Heart right ventricle (tissue), 16 donors: ENCODE data around the gene CCNC. TPM values are rescaled to one million over a fixed set of nuclear protein-coding genes. Genes with fewer than 3 reads are reported as not detected.

Experiments used
- ATAC-seq, 8 donors: fragments of 200-7000 bp; cut with Tn5 transposase; one replicate each; pipeline ENCODE4 v1.9.1; 2020; ENCODE audit warnings: mild to moderate bottlenecking in 8 of 8, moderate library complexity in 8 of 8, moderate number of reproducible peaks in 1 of 8
- DNase-seq, 2 donors: peaks; one replicate each; pipeline ENCODE4 v3.0.0-alpha.2; 2020
- H3K27ac ChIP-seq, 10 donors: fragments of 200-600 bp; sonication (generic) in 2 of 10; one replicate each; pipeline versions ENCODE4 v1.5.0 to v1.8.0; 2020 to 2022; ENCODE audit warnings: mild to moderate bottlenecking in 3 of 10
- H3K27me3 ChIP-seq, 7 donors: fragments of 200-600 bp; one replicate each; pipeline ENCODE4 v1.8.0; 2021 to 2022; ENCODE audit warnings: mild to moderate bottlenecking in 2 of 7
- H3K36me3 ChIP-seq, 9 donors: fragments of 200-600 bp; sonication (generic) in 1 of 9; one replicate each; pipeline versions ENCODE4 v1.5.0 to v1.8.0; 2020 to 2022; ENCODE audit warnings: mild to moderate bottlenecking in 2 of 9
- H3K4me1 ChIP-seq, 9 donors: fragments of 200-600 bp; sonication (generic) in 1 of 9; one replicate each; pipeline versions ENCODE4 v1.5.0 to v1.8.0; 2020 to 2022; ENCODE audit warnings: mild to moderate bottlenecking in 4 of 9
- H3K4me3 ChIP-seq, 10 donors: fragments of 200-600 bp; sonication (generic) in 2 of 10; one replicate each; pipeline versions ENCODE4 v1.5.0 to v1.8.0; 2020 to 2022; ENCODE audit warnings: mild to moderate bottlenecking in 7 of 10, moderate library complexity in 2 of 10
- H3K9me3 ChIP-seq, 11 donors: fragments of 200-600 bp in 10 of 11; sonication (generic) in 2 of 11; one replicate each; pipeline versions ENCODE4 v1.5.0 to v1.8.0; 2013 to 2022; ENCODE audit warnings: mild to moderate bottlenecking in 2 of 11, control low read depth in 1 of 11, moderate library complexity in 1 of 11
- CTCF ChIP-seq, 9 donors: fragments of 200-600 bp; sonication (generic) in 2 of 9; IDR thresholded peaks; one replicate each; pipeline versions ENCODE4 v1.5.0 to v1.8.0; 2021 to 2022; ENCODE audit warnings: antibody characterized with exemption in 9 of 9, mild to moderate bottlenecking in 5 of 9, moderate library complexity in 1 of 9
- WGBS, 2 donors: extraction: QIAGEN DNeasy Blood & Tissue Kit; methylation state at CpG; one replicate each; pipeline ENCODE4 v1.1.7; 2013; ENCODE audit warnings: inconsistent platforms in 1 of 2; 5-methylcytosine and 5-hydroxymethylcytosine counted together
- intact Hi-C, 10 donors: fragments of 100-400 bp; cut with DNase I; formaldehyde crosslinking; loops; one replicate each; pipeline versions ENCODE4 v1.11.1 to v1.14.2; 2022
- polyA plus RNA-seq, 2 donors: library from polyadenylated mRNA; stranded (reverse); fragments of 200-250 nt; gene quantifications; one replicate each; pipeline ENCODE4 v1.2.3, GENCODE V29; 2013
- total RNA-seq, 10 donors: library from RNA; stranded (reverse); fragmentation: NEBNext Ultra II Directional in 3 of 10; extraction: Animal tissue kit (Norgen Biotek cat#: 25700) in 3 of 10; gene quantifications; one replicate each; pipeline versions ENCODE4 v1.2.1 to v1.2.4, GENCODE V29; 2021 to 2023
- donor health status: Arrhythmogenic right ventricular cardiomyopathy.
- donor health status: ischemic (EF 13 %, LVEDD 7.1; RV severe dilation, severe dysfunction).
- donor health status: healthy with polysubstance abuse.
- donor health status: DM: no; HTN: yes; CAD: no.
- donor health status: DM: no; HTN: no; CAD: no.
- donor health status: ischemic (EF 25% LVEDD 6.9; RV normal size, moderate dysfunction).
- donor health status: ischemic (EF 25% LVEDD 5.7; RV mildly dilated, moderate dysfunction).
- donor health status: healthy.
- donor health status: DM: yes; HTN: yes; CAD: no.
- donor health status: Ischemic cardiomyopathy.
- donor health status: ischemic (EF 35%, LVEDD 5.7; RV mildly dilated, moderate dysfunction).
- donor health status: nonischemic (EF 11% LVEDD 7.7; RV severe dilation, severe dysfunction).
- donor health status: DM: yes; HTN: yes; CAD: no.
- donor health status: PGD.
- donor health status: ischemic (EF 29% LVEDD 5.4; RV normal size, mild dysfunction).
- donor health status: nonischemic (EF 23%, LVEDD 6.1; RV moderate dilation, normal function).

The CCNC gene
- total and polyA plus RNA-seq, 12 donors: 14.2 to 26.6 (median 18.6) TPM

DNA sequence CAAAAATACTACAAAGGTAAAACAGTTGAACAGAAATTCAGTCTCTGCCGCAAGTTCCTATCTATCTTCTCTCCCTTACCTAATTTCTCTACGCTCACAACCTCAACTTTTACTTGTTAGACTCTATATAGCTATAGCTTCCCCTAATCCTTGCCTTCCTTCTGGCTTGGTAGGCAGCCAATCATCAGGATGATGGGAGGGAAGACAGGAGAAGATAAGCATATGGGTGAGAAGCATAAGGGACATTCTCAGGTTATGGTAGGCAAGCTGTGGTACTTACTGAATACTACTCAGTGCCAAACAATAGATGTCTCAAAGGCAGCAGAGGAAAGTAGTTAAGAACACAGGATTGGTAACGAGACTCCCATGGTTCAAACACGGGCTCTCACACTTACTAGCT lies 7.8 kb downstream of the CCNC start:
- no peak for DNase-seq
- Histone ChIP-seq H3K27ac (no peak overlapping the region), H3K36me3 (peaks cover 0 to 60% (median 18%) of the 10 kb centered on the region in 9 donors), H3K4me3 (no peak overlapping the region), H3K9me3 (no peaks in the 10 kb centered on the region), H3K4me1 (peaks cover 0 to 24% (median 14%) of the 10 kb centered on the region in 9 donors), H3K27me3 (no peaks in the 10 kb centered on the region)
- no peak for ATAC-seq
- intact Hi-C loops: loop anchor here in 1 of 10 donors (10.0 kb wide), 1 partner anchor 136 kb away; the partner anchor contains the start of gene PNISR
- WGBS, 2 donors: 98 to 99% methylated on average over 4 of the region's 4 CpGs
- TF ChIP-seq CTCF (IDR thresholded peaks at IDR 0.05): no peak

DNA sequence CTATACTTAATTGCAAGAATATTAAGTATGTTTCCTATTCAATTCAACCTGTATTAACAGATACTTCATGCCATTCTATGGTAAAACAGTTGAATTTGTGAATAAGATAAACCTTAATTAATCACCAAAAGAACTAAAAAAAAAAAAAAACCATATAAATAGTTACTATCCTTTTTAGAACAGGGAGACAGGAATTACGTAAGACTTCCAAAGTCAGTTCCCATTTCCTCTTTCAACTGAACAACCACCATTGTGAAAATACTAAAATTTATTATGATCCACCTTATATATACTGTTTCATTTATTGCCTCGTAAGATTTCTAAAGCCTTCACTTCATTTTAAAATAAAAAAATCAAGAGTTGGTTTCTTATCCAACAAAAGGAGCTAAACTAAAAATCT lies 9.4 kb downstream of the CCNC start:
- ATAC-seq: no peak
- H3K9me3 ChIP-seq: peaks cover 0 to 12% (median 0%) of the 10 kb centered on the region in 11 donors
- intact Hi-C loops: no loop called here
- no peak for TF ChIP-seq CTCF (IDR thresholded peaks at IDR 0.05)
- 83 to 85% methylated on average over 2 of the region's 2 CpGs for WGBS, 2 donors
- peaks cover 0 to 76% (median 31%) of the 10 kb centered on the region in 9 donors for H3K36me3 ChIP-seq
- H3K4me1 ChIP-seq: peaks cover 0 to 22% (median 12%) of the 10 kb centered on the region in 9 donors
- DNase-seq: no peak
- H3K27ac ChIP-seq: no peak overlapping the region
- no peaks in the 10 kb centered on the region for H3K27me3 ChIP-seq
- H3K4me3 ChIP-seq: no peak overlapping the region

- H3K36me3 ChIP-seq: peaks cover 0 to 98% (median 30%) of the 10 kb centered on the region in 9 donors
- no peak overlapping the region for H3K4me3 ChIP-seq
- H3K27me3 ChIP-seq: no peaks in the 10 kb centered on the region
- 97% methylated on average over 2 of the region's 2 CpGs for WGBS, 2 donors
- H3K4me1 ChIP-seq: peaks cover 0 to 6% (median 0%) of the 10 kb centered on the region in 9 donors
- DNase-seq (no peak), ATAC-seq (no peak)
- peaks cover 0 to 12% (median 0%) of the 10 kb centered on the region in 11 donors for H3K9me3 ChIP-seq
- H3K27ac ChIP-seq: no peak overlapping the region
- intact Hi-C loops: no loop called here
- no peak for TF ChIP-seq CTCF (IDR thresholded peaks at IDR 0.05)
These were observed 14.6 kb downstream of the CCNC start for GRCh38 chr6:99553888-99554287.

GRCh38 chr6:99550046-99550748 lies 18.3 kb downstream of the CCNC start:
- H3K27ac ChIP-seq: peak overlapping the region in 1 of 10 donors; percentile 16
- DNase-seq (no peak), ATAC-seq (peak in 1 of 8 donors; percentile 51)
- H3K4me1 ChIP-seq: peaks cover 0 to 6% (median 0%) of the 10 kb centered on the region in 9 donors
- peaks cover 0 to 8% (median 0%) of the 10 kb centered on the region in 11 donors for H3K9me3 ChIP-seq
- WGBS, 2 donors: 84 to 86% methylated on average over 3 of the region's 3 CpGs
- no peaks in the 10 kb centered on the region for H3K27me3 ChIP-seq
- intact Hi-C loops: no loop called here
- H3K36me3 ChIP-seq: peaks cover 0 to 100% (median 23%) of the 10 kb centered on the region in 9 donors
- H3K4me3 ChIP-seq: no peak overlapping the region
- TF ChIP-seq CTCF (IDR thresholded peaks at IDR 0.05): no peak
